HG03103 (cell line): Measurements from ENCODE around the gene TLCD3A.
"Not testable (repeated sequence)": the region's sequence is repeated elsewhere in the genome, so short reads cannot be mapped to it uniquely, and the experiment has no call there.

ENCODE experiments used
- ATAC-seq: cut with Tn5 transposase; IDR thresholded peaks from one replicate; pipeline ENCODE4 v1.9.1; 2021; ENCODE audit warnings: low read depth; ENCODE audit not compliant: unreplicated experiment

The TLCD3A gene

DNA sequence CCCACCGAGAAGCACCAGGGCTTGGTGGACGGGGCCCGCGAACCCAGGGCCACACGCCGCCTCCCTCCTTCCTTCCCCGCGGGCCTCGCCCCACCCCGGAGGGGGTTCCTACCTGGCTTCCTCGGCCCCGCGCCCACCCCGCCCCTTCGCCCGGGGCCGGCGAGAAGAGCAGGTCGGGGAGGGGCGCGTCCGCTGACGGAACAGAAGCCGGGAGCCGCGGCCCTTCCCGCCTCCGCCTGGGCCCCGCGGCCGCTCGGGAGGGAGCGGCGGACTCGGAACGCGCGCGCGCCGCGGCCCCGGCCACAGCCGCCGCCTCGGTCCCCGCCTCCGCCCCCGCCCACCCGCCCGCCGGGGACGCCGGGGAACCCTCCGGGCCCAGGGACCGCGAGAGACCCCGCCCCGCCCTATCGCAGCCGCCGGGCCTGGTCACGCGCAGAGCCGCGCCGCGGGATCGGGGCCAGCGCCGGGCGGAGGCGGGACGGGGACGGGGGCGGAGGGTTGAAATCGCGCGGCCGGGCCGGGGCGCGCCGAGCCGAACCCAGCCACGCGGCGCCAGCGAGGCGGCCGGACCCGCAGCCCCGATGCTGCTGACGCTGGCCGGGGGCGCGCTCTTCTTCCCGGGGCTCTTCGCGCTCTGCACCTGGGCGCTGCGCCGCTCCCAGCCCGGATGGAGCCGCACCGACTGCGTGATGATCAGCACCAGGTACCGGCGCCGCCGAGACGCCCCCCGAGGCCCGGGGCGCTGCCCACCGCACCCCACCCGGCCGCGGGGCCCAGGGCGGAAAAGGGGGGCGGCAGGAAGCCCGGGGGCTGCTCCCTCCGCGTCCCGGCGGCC lies at the start of gene TLCD3A:
Gene TLCD3A (plus strand): TSS at position 530 of the 835 bp plus-strand sequence. CDS start 52 bp downstream, at position 582.
- peak; percentile 58 for ATAC-seq

DNA sequence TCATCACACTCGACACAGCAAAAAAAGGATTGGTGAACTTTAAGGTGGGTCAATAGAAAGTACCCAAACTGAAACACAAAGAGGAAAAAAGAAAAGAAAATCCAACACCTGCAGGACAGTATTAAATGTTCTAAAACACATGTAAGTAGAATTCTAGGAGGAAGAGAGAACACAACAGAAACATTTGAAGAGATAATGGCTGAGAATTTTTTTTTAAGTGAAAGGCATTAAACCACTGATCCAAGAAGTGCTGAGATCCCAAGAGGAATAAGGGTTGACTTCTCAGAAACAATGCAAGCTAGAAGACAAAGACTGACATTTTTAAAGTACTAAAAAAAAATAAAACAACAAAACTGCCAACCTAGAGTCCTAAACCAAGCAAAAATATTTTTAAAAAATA lies 49.4 kb upstream of the TLCD3A start:
- no peak for ATAC-seq

DNA sequence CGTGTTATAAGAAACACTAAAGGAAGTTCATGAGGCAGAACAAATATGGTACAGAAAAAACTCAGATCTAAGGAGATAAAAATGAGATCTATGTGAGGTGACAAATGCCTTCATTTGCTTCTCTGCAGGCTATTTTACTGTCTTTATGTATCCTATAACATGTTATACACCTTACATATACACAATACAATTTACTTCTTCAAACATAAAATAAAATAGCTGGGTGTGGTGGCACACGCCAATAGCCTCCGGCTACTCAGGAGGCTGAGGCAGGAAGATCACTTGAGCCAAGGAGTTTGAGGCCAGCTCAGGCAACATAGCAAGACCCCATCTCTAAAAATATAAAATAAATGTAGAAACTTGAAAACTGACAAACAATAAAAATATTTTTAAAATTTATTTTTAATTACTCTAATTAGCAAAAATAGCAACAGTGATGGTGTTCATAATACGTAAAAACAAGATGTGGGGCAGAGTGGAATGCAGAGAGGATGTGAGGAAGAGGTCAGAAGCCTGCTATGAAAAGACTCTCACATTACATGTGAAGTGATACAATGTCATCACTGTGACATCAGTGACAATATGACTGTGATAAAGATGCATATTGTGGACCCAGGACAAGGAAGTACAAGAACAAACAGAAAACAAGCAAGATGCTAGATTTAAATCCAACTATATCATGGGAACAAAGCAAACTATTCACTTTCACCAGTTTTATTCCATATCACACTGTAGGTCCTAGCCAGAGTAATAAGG lies 48.7 kb upstream of the TLCD3A start:
- ATAC-seq, result no peak

DNA sequence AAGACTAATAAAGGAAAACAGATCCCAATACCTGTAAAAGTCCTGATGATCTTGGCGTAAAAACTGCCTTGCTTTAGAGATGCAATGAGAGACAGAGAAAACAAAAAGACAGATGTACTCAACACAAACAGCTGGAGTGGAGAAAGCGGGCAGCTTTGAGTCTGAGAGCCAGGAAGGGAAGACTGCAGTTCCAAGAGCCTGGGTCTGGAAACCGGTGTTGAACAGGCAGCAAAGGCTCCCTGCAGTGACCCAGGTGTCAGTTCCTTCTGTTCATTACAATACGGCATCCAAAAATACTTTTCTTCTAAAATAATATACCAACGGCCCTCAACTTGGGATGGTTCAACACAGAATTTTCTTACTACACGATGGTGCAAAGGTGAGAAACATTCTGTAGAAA lies 47.4 kb upstream of the TLCD3A start:
- no peak for ATAC-seq

DNA sequence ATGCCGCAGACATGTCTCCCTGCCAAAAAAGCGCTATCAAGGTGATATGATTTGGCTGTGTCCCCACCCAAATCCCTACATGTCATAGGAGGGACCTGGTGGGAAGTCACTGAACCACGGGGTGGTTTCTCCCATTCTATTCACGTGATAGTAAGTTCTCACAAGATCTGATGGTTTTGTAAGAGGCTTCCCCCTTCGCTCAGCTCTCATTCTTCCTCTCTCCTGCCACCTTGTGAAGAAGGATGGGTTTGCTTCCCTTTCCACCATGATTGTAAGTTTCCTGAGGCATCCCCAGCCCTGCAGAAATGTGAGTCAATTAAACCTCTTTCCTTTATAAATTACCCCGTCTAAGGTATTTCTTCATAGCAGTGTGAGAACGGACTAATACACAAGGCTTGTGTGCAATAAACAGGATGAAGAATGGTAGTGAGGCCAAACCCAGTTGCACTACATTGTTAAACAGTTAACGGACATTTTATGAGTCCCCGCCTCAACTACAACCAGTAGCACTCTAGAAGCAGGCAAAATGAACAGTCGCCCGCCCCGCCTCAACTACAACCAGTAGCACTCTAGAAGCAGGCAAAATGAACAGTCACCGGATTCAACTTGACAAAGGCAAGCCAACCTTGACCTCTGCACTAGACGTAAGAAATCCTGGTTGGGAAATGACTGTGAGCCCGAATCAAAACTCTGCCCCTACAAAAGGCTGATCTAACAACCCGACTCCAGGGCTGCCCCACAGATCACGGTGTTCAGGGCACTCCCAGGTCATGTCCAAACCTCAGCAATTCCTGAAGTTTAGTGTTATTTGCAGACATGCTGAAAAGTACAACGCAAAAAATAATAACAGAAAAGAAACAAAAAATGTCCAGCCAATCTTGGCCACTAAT lies 44.1 kb upstream of the TLCD3A start:
- no peak for ATAC-seq

DNA sequence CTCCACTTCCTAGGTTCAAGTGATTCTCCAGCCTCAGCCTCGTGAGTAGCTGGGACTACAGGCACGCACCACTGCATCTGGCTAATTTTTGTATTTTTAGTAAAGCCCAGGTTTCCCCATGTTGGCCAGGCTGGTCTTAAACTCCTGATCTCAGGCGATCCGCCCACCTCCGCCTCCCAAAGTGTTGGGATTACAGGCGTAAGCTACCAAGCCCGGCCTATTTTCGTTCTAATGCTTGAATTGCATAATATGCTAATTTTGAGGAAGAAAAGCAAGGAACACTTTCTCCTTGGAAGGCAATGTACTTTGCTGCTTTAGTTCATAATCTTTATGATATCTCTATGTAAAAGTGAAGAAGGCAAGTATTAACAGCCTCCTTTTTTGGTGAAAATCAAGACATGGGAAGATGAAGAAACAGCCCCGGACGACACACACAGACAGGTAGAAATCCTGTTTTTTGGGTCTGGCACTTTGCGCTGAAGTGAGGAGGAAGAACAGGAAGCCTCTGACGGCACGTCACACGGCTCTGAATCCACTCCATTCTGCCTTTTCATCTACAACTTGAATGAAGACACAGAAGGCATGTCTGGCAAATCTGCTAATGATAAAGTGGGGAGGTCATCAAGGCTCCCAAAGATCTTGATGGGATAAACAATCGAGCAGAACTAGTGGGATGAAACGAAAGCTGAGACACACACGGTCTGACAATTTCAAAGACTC lies 42.7 kb upstream of the TLCD3A start:
- no peak for ATAC-seq

DNA sequence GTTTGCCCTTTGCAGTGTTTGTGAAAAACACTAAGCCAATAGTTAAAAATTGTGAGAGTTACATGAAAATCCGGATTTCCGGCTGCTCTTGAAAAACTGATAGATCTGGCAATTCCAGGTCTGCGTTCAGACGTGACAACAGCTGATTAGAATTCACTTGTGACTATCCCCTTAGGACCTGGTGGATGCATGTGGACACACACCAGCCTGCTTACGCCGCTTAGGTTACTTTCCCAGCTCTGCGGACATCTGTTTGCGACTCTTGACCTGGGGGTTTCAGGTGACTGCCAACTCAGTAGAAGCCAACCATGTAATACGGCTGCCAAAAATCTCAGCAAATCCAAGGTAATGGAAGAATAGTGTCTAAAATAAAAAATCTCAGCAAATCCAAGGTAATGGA lies 42.0 kb upstream of the TLCD3A start:
- ATAC-seq, result no peak

DNA sequence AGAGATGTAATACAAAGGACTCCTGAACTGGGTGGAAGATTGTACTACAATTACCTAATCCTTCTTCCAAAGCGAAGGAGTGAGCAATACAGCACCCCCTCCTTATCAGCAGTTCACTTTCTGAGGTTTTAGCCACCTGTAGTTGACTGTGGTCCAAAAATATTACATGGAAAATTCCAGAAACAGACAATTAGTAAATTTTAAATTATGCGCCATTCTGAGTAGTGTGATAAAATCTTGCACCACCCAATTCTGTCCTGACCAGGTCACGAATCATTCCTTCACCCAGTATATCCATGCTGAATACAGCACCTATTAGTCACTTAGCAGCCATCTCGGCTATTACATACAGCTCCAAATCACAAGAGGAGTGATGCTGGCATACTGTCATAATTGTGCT lies 41.0 kb upstream of the TLCD3A start:
- ATAC-seq, result no peak

DNA sequence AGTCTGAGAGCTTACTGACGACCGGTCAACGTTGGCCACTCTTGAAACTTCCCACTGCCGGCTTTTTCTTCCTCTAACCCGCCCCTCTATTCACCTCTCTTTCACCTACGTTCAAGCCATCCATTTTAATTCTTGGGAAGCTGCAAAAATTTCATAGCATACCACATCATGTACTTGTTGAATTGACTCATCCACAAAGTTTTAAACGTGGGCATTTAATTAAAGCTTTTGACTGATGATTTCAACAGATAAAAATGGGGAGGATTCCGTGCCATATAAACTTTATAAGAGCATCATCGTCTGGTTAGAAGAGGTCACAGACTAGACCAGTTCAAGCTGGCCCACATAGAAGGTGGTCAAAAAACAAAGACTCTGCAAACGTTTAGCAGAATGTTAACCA lies 40.3 kb upstream of the TLCD3A start:
- ATAC-seq, result no peak

DNA sequence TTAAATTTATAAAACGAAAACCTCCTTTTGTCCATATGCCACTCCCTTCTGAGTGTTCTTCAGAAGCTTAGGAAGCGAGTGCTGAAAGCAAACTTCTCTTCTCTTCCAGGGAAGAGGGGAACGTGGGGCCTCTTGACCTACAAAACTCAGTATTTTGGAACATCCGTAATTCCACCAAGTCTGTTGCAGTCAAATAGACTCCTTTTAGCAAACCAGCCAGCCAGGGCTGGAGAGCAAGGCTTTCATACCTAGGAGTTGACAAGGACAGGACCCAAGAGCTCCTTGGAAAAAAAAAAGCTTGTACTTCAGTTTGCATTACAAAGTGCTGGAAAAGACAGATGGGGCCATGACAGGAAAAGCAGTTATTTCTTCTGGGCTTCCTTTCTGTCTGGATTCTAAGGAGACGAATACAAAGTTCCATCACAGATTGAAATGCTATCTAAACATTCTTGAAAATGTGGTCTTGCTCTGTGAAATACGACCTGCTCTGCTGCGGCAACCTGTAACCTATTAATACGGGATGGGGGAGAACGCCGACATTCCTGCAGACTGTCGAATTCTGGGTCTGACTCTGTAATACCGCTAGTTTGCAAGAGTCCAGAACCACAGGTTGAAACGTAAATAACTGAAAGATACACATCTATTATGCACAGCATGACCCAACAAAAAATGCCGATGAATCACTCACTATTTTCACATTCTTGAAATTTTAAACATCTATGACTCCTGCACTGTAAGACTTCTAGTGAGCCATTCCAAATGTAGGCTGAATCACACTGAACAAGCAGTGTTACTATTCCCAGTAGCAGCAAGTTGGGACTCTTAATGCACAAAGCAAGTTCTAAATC lies 38.4 kb upstream of the TLCD3A start:
- ATAC-seq, result no peak

DNA sequence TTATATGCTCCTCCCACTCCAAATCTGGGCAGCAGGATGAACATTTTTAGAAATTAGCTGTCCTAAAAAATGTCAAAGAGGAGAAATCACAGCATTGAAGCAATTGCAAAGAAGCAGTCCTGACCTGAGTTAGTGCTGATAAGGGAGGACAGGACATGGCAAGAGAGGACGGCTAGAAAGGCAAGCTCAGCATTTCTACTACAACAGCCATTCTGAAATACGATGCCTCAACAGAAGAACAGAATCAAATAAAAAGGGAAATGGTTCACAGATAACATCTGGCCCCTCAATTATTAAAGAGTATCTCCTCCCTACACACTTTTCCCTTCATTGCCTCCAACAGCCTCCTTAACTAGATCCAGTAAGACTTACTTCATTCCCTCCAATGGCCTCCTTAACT lies 36.0 kb upstream of the TLCD3A start:
- ATAC-seq, result no peak

DNA sequence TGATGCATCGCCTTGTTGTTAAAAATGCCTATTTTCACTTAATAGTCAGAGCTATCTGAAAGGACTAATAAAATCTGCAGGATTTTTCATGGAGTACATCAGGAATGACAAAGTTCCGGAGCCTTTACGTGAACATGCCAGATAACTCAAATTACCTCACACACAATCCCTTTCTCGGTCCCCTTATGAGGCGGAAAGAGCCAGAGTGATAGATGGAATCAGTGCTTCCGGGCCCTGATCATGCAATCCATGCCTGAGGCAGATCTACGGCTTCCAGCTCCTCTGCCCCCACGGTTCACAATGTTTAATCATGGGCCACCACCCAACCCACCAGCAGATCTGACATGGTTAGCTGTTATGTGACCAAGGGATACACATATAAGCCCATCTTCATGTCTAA lies 34.7 kb upstream of the TLCD3A start:
- ATAC-seq, result no peak

DNA sequence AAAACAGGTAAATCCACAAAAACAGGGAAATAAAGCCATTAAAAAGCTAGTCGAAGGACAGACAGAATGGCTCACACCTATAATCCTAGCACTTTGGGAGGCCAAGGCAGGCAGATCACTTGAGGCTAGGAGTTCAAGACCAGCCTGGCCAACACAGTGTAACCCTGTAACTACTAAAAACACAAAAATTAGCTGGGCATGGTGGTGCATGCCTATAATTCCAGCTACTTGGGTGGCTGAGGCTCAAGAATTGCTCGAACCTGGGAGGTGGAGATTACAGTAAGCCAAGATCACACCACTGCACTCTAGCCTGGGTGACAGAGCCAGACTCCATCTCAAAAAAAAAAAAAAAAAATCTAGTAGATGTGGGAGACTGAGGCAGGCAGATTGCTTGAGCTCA lies 34.3 kb upstream of the TLCD3A start:
- not testable (repeated sequence) for ATAC-seq

DNA sequence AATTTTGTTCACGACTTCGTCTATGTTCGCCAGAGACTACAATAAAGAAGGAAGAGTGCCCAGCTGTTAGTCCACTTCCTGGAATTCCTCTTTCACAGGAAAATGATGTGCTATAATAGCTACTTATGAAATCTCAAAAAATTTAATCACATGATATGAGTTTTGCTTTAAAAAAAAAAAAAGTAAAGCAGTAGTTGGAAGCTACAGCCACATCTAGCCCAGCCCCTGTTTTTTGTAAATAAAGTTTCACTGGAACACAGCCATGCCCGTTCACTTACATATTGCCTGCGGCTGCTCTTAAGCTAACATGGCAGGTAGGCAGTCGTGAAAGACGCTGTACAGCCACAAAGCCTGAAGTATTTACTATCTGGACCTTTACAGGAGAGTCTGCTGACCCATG lies 33.1 kb upstream of the TLCD3A start:
- no peak for ATAC-seq

DNA sequence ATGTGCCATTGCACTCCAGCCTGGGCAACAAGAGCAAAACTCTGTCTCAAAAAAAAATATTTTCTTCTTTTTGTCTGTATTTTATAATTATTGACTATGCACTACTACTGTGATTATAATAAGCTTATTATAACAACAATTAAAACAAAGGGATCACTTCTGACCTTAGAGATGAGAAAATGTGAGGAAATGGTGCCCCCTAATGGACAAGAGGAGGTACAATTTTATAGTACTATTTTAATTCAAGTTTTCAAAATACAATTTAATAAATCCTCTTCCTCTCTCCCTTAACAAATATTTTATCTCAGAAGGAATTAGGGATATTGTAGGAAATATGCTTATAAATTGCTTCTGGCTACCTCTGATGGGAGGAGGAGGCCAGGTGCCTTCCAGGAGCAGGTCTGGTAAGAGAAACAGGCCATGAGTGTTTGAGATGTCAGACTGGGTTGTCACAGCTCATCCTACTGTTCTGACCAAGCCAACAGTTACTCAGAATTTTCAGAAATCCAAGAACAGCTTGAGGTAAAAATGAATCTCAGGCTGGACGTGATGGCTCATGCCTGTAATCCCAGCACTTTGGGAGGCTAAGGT lies 31.8 kb upstream of the TLCD3A start:
- no peak for ATAC-seq

DNA sequence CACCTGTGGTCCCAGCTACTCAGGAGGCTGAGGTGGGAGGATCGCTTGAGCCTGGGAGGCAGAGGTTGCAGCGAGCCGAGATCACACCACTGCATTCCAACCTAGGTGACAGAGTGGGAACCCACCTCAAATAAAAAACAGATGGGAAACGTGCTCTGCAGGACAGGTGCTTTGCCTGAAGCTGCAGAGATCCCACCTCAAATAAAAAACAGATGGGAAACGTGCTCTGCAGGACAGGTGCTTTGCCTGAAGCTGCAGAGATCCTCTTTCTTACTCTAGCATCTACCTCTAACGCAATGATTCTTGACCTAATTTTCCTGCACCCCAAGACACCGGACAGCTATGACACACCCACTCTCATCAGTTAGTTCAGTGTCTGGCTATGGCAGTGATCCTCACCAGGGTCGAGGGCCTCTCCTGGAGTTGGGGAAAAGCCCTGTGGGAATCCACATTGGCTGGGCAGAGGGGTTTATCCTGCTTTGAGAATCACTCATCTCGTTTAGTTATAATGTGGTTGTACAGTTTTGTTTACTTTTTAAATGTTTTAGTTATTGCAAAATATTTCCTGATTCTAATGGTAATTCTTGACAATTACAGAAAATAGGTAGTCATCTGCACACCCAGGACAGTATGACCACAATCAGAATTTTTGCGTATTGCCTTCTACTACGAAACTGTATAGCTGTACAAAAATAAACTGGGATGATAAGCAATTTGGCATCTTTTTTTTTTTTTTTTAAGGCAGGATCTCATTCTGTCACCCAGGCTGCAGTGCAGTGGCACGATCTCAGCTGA lies 29.1 kb upstream of the TLCD3A start:
- no peak for ATAC-seq

DNA sequence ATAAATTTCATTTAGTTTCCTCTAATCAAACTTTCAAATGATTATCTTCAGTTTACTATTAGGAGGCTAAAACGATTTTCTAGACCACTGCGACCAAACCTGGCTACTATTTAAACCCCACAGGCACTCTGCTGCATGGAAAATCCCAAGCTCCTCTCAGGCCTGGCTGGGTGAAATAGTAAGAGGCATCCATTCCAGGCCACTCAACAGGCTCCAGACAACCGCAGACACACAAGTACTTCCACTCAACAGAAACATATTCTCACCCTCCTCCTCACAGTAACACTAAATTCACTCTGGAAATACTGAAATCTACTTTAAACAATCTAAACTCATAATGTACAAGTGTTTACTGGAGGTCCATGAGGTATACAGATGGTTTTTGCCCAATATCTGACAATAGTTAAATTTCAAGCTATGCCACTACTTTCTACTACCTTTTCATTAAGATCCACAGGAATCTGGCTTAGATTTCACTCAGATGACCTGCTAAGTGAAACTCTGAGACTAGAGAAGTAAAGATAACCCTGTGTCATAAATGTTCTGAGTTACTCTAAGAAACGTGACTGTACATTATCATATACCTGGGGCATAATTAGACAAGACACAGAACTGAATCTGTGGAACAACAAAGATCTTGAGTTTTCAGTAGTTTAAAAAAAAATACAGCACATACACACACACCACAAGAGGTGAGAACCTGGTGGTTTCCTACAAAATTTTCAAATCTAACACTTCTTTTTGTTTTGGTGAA lies 28.1 kb upstream of the TLCD3A start:
- no peak for ATAC-seq

DNA sequence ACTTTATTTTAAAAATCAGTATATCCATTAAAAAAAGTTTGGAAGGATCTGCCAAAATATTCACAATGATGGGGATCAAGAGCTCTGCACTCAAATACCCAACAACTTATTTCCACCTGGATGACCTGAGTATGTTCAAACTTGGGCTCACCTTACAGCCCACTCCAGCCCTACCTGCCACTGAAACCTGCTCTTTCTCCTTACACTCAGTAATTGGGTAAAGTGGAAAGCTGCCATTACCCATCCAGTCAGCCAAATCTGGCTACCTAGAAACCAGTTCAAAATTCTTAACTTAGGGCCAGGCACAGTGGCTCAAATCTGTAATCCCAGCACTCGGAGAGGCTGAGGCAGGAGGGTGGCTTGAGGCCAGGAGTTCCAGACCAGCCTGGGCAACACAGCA lies 27.4 kb upstream of the TLCD3A start:
- no peak for ATAC-seq
